GM12875 (cell line): Measurements from ENCODE around the gene SGPP1.

ENCODE experiments used
- H3K4me3 ChIP-seq: one replicate; pipeline ENCODE4 v1.5.1; 2011; ENCODE audit warnings: low read depth, low read length, control low read depth
- TF ChIP-seq, protein P1 (sequence below): IDR thresholded peaks from 2 replicates; pipeline ENCODE4 v1.5.1; 2011; ENCODE audit warnings: low read depth, mild to moderate bottlenecking, control low read depth, inconsistent platforms, low read length, moderate library complexity, borderline replicate concordance; ENCODE audit not compliant: insufficient read depth

SGPP1 gene

DNA sequence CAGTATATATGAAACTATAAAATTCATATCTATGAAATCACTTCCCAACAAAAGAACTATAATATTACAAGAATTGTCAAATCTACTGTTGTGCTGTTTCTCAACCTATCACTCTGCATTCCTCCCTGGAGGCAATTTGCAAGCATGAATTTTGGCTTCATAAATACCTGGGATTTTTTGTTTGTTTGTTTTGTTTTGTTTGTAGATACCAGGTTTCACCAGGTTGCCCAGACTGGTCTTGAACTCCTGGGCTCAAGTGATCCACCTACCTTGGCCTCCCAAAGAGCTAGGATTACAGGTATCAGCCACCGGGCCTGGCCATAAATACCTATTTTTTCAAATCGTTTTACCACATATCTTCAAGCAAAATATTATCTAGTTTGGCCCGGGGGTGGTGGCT, 38.7 kb downstream of the SGPP1 start:
- TF ChIP-seq, protein P1, sequence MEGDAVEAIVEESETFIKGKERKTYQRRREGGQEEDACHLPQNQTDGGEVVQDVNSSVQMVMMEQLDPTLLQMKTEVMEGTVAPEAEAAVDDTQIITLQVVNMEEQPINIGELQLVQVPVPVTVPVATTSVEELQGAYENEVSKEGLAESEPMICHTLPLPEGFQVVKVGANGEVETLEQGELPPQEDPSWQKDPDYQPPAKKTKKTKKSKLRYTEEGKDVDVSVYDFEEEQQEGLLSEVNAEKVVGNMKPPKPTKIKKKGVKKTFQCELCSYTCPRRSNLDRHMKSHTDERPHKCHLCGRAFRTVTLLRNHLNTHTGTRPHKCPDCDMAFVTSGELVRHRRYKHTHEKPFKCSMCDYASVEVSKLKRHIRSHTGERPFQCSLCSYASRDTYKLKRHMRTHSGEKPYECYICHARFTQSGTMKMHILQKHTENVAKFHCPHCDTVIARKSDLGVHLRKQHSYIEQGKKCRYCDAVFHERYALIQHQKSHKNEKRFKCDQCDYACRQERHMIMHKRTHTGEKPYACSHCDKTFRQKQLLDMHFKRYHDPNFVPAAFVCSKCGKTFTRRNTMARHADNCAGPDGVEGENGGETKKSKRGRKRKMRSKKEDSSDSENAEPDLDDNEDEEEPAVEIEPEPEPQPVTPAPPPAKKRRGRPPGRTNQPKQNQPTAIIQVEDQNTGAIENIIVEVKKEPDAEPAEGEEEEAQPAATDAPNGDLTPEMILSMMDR: no peak
- no peak overlapping the region for H3K4me3 ChIP-seq

DNA sequence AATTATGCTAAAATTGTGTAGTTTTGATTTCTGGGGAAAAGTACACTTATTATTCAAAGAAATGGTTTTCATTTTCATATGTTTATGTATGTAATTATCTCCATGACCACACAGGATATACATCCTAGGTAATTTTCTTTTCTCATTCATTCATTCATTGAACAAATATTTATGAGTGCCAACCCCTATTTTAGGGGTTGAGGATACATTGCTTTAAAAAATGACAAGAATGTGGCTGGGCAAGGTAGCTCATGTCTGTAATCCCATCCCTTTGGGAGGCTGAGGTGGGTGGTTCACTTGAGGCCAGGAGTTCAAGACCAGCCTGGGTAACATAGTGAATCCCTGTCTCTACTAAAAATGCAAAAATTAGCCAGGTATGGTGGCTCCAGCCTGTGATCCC, 40.9 kb downstream of the SGPP1 start:
- no peak overlapping the region for H3K4me3 ChIP-seq
- TF ChIP-seq, protein P1: no peak

DNA sequence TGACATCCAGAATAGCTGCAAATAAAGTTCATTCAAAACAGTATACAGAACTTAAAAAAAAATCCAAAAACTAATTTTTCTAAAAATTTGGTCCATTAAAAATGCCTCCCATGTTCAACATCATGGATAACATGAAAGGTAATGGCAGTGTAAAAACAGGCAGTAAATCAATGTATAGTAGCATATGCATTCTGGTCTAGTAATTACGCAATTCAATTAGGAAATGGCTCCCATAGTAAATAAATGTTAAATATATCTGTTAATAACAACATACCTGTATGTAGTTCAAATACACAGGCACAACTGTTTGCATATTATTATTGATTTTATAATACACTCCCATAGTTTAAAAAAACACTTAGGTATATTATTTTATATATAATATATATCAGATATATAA, 42.5 kb downstream of the SGPP1 start:
- TF ChIP-seq, protein P1: no peak
- no peak overlapping the region for H3K4me3 ChIP-seq

DNA sequence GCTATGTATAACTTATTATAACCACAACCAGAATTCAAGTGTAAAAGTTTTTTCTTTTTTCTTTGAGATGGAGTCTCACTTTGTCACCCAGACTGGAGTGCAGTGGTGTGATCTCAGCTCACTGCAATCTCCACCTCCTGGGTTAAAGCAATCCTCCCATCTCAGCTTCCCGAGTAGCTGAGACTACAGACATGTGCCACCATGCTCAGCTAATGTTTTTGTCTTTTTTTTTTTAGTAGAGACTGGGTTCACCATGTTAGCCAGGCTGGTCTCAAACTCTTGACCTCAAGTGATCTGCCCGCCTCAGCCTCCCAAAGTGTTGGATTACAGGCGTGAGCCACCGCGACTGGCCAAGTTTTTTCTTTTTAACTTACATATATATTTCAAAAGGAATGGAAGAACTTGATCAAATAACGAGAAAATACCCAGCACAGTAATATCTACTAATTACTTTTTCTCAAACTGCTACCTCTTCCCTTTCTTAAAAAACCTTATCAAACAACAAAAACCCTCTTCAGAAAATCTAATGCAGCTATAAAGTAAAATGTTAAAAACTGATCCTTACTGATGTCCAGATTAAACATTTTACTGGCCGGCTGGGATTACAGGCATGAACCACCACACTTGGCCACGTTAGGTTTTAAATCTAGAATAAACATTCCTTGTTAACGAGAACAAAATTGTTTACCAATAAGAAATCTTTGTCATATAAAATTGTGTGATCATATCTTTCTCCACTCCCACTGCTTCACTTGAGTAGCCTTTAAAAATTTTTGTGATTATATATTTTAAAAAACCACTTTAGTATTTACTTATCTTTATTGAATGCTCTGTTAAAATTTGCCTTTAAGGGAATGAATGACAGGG, 44.9 kb downstream of the SGPP1 start:
- no peak overlapping the region for H3K4me3 ChIP-seq

DNA sequence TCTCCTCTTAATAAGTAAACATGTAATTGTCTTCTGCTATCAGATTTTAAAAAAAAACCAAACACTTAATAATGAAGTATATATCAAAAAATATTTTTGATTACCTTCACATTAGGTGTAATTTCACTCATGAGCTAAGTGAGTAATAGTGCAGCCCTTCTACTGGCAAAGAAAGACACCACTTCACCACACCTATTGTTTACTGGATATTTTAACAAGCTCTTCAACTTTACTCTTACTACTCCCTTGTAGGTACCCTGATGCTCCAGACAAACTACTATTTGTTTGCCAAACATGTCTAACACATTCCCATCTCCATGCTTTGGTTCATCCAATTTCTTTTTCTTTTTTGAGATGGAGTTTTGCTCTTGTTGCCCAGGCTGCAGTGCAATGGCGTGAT, 49.3 kb downstream of the SGPP1 start:
- TF ChIP-seq, protein P1: no peak
- no peak overlapping the region for H3K4me3 ChIP-seq

More for the DNA sequence above, 44.9 kb downstream of the SGPP1 start:
- TF ChIP-seq, protein P1: no peak

DNA sequence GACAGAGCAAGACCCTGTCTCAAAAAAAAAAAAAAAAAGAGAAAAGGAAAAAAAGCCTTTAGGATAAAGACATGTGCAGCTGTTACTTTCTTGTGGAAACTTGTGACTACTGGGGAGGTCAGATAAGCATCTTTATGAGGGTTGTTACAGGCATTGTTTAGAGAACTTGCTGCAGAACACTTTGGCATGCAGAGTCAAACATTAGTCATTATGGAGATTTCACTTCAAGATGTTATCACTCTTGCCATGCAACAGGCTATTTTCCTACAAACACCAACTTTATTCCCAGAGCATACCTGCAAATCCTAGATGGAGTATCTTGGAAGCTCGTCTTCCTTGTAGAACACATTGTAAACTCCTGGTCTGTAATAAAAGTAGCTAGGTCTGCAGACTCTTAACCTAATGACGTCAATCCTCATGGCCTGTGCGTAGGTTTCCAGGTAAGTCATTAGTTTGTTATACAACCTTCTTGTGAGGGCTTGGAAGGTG, 49.9 kb downstream of the SGPP1 start:
- no peak overlapping the region for H3K4me3 ChIP-seq
- TF ChIP-seq, protein P1: no peak

DNA sequence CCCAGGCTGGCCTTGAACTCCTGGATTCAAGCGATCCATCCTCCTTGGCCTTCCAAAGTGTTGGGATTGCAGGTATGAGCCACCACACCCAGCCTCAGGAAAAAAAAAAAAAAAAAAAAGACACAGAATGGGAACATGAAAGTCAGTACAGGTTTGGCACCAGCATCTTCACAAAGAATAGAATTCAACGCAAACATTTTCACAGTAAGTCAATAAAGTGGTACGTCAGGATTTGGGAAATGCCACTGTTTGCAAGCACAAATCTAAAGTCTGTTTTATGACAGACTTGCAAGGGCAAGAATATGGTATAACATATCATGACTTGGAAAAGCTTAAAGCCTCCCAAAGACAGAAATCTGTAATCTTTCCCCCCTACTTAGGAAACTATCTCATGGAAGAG, 51.2 kb downstream of the SGPP1 start:
- TF ChIP-seq, protein P1: no peak
- H3K4me3 ChIP-seq: no peak overlapping the region
